SIG-M5 (cell line): ENCODE results near the gene ALLC.
"Not testable (repeated sequence)": the region's sequence is repeated elsewhere in the genome, so short reads cannot be mapped to it uniquely, and the experiment has no call there.

Experiments
- DNase-seq: peaks from one replicate; lab custom pipeline; 2025; lab: John Stamatoyannopoulos, UW

ALLC gene

DNA sequence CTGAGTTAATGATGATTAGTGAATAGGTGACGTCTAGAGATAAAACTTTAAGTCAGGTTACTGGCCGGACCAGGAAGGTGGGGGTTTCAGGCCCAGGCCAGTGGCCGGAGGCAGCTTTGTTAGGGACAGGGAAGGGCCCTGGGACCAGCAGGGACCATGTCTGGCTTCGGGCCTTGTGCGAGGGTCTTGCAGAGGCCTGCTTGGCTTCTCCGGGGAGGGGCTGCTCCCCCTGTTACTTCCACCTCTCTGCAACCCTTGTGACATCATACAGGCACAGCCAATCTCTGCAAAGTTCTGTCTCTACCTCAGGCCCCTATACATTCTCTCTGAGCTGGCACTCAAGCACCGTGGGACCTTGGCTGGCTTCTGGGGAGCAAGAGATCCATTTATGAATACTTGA lies at the start of gene ALLC:
ALLC (plus strand) TSS at position 320 of the 400 bp plus-strand sequence. CDS start 12,958 bp downstream, outside the sequence.
- DNase-seq = no peak

DNA sequence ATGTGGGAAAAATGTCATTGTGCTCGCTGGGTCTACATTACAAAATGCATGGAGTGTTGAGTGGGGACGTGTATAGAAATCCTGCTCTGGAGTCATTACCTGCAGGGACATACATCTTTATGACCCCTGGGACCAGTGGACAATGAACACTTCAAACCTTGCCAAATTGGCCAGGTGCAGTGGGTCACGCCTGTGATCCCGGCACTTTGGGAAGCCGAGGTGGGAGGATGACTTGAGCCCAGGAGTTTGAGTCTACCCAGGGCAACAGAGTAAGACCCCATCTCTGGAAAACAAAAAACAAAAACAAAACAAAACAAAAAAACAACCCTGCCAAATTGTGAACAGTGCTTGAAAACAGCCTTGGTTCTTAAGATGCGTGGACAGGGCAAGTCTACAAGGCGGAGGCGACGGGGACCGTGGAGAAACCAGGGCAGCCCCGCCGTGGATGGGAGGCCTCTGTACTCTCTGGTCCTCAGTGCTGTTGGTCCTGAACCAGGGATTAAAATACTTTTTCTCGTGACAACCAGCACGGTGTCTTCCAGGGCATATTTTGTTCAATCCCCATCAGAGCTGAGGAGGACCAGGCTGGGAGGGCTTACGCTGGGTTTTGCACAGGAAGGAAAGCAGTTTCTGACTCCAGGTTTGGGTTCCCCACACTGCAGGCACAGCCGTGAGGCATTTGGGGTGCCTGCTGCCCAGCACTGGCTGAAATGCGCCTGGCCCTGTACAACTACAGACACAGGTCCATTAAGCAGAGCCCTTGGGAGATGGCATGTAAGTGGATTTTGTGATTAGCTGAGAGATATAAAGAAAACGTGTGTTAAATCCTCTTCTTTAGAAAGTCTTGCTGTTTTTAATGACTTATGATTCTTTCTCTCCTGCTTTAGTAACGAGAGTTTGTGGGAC lies 49.4 kb upstream of the ALLC start:
- DNase-seq = no peak

DNA sequence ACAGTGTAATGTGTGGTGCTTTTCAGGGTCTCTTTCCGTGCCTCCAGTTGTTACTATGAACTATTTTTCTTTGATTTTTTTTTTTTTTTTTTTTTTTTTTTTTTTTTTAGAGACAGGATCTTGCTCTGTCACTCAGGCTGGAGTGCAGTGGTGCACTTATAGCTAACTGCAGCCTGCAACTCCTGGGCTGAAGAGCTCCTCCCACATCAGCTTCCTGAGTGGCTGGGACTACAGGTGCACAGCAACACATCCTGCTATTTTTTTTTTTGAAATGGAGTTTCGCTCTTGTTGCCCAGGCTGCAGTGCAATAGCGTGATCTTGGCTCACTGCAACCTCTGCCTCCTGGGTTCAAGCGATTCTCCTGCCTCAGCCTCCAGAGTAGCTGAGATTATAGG lies 48.7 kb upstream of the ALLC start:
- DNase-seq = not testable (repeated sequence)

DNA sequence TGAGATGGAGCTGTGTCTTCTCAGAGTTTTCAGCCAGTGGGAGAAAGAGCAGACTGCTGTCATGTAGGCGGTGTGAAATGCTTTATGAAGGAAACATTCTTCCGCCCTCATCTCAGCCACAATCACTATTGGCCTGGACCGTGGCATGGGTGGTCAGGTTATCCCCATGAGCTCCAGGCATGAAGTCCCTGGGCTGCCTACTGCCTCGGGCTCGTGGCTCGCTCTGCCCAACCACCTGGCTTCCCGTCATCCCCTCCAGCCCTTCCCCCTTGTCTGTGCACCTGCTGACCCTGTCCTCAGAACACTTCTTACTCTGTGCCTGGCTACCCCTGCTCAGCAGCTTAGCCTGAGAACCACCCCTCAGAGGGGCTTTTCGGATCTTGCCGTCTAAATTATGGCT lies 47.6 kb upstream of the ALLC start:
- no peak for DNase-seq

DNA sequence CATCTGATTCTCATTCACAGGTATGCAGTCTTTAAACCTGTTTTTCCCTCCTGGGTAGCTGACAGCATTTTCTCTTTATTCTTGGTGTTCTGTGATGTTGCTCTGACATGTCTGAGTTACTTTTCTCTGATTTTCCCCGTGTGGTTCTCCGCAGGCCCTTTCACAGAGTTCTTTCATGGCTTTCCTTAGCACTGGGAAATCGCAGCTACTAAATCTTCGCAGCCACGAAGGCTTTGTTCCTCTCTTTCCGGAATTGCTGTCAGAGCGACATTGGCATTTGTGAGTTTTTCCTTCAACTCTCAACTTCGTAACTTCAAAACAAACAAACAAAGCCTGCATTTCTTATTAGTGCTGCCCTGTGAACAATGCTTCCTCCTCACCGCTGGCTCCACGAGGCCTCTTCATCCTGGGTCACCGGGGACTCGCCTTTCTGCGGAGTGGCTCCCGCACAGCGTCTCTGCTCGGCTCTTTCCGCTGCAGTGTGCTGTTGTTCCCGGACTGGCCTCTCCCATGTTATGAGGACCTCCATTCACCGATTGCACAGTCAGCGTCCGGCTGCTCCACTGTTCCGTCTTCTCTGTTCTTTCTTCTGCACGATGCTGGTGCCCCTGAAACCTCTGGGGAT lies 47.0 kb upstream of the ALLC start:
- no peak for DNase-seq

DNA sequence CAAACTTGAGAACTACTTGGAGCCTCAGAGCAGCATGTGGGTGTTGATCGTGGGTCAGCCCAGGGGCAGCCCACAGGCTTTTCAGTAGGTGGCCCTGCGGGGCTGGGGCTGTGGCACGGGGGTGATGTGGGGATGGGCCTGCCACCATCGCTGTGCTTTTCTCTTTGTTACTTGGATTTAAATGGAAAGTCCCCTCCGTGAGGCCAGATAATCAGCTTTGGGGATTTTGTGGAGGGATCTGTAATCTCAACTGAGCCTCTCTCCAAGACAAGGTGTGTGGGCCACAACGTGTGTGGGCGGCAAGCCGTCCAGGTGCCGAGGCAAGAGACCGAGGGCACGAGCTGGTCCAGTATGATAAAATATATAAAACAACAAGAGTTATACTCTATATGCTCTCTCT lies 46.4 kb upstream of the ALLC start:
- no peak for DNase-seq

DNA sequence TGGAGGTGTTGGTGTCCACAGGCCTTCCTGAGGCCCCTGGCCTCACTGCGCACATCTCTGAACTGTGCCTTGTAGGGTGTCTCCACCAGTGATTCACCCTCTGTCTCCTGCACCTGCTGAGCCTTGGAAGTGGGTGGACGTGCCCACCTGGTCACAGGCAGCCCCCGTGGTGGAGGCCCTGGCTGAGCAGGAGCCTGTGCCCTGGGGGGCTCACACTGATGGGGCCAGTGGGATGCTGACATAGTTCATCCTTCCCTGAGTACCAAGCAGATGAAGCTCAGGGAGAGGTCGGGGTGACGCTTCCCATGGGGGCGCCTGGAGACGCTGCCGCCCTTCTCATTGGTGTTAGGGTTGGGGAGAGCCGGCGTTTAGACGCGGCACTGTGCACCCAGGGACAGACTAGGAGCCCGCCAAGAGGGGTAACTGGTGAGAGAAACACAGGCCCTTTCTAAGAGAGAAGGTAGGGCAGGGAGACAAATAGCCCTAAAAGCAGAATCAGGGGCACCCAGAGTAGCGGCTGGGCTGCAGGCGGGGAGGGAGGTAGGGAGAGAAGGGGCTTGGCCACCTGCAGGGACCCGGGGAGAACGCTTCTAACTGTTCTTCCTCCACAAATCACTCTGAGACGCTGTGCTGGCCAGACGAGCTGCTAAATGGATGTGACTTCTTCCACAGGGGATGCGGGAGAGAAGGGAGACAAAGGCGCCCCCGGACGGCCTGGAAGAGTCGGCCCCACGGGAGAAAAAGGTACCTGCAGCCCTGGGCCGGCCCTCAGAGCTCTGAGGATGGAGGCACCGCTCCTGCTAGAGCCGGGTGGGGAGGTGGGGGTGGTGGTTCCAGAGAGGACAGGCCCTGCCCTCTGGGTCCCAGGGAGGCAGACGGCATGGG lies 45.1 kb upstream of the ALLC start:
- no peak for DNase-seq

DNA sequence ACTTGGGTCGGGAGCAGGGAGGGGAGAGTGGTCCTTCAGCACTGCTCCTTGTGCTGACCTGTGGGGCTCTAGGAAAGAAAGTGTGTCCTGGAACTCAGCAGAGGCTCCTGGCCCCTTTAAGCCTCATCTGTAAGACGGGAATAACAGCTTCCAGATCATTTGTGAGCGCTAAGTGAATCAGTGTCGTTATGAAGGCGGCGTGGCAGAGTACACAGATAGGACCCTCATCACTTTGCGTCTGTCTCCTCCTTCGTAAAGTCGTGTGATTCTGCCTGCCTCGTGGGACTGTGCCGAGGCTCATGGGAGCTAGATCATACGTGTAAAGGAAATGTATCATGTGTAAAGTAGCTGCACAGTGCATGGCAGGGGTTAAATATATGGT lies 44.5 kb upstream of the ALLC start:
- DNase-seq = no peak

DNA sequence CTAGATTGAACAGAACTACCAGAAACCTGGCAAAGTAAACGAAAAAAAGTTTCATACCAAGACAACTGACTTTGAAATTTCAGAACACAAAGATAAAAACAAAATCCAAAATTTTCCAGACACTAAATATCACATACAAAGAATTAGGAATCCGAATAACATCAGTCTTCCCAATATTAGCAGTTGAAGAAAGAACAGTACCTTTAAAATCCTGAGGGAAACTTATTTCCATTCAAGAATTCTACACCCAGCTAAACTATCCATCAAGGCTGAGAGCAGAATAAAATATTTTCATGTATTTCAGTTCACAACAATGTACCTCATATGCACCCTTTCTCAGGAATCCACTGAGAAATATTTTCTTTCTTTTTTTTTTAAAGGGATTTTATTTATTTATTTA lies 43.3 kb upstream of the ALLC start:
- not testable (repeated sequence) for DNase-seq

DNA sequence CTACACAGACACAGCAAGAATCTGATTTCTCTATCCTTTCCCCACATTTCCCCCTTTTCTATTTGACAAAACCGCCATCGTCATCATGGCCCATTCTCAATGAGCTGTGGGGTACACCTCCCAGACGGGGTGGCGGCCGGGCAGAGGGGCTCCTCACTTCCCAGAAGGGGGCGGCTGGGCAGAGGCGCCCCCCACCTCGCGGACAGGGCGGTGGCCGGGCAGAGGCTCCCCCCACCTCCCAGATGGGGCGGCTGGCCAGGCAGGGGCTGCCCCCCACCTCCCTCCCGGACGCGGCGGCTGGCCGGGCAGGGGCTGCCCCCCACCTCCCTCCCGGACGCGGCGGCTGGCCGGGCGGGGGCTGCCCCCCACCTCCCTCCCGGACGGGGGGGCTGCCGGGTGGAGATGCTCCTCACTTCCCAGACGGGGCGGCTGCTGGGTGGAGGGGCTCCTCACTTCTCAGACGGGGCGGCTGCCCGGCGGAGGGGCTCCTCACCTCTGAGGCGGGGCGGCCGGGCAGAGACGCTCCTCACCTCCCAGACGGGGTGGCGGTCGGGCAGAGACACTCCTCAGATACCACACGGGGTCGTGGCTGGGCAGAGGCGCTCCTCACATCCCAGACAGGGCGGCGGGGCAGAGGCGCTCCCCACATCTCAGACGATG lies 42.3 kb upstream of the ALLC start:
- not testable (repeated sequence) for DNase-seq

DNA sequence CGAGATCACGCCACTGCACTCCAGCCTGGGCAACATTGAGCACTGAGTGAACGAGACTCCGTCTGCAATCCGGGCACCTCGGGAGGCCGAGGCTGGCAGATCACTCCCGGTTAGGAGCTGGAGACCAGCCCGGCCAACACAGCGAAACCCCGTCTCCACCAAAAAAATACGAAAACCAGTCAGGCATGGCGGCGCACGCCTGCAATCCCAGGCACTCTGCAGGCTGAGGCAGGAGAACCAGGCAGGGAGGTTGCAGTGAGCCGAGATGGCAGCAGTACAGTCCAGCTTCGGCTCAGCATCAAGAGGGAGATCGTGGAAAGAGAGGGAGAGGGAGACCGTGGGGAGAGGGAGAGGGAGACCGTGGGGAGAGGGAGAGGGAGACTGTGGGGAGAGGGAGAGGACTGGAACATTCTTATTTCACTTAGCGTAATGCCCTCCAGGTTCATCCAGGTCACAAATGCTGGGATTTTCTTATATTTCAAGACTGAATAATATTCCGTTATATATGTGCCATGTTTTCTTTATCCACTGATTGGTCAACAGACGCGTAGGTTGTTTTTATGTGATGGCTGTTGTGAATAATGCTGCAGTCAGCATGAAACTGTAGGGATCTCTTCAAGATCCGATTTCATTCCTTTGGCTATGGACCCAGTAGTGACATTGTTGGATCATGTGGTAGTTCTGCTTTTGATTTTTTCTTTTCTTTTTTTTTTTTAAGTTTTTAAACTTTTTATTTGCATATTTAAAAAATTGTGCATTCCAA lies 41.4 kb upstream of the ALLC start:
- DNase-seq = not testable (repeated sequence)

DNA sequence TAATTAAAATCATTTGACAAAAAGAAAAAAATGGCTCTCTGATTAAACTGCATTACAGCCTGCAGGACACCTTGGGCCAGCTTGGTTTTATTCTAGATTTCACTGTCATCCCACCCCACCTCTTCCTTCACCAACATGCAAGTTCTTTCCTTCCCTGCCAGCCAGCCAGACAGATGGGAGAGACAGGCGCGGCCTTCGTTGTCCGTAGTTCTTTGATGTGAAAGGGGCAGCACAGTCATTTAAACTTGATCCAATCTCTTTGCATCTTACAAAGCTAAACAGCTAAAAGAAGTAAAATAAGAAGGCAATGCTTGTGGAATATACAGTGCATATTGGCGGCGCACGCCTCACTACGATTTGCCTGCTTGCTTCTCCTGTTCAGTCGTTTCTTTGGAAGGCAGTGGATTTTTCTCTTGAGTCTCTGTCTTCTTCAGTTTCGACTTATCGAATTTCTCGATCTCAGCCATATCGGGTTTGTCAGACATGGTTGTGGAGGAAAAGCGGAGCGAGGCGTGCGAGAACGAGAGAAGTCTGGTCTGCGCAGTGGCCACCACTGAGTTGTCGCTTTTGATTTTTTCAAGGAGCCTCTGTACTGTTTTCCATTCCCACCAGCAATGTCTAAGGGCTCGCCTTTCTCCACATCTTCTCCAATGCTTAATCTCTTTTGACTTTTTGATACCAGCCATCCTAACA lies 40.7 kb upstream of the ALLC start:
- DNase-seq = no peak

DNA sequence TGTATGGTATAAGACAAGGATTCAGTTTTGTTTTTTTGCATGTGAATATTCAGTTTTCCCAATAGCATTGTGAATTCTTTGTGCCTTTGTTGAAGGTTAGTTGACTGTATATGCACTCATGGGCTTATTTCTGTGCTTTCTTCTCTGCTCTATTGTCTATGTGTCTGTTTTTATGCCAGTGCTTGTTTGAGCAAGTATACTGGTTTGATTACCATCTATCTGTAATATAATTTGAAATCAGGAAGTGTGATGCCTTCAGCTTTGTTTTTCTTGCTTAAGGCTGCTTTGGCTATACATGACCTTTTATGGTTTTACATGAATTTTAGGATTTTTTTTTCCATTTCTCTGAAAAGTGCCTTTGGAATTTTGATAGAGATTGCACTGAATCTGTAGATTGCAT lies 39.6 kb upstream of the ALLC start:
- DNase-seq = no peak

DNA sequence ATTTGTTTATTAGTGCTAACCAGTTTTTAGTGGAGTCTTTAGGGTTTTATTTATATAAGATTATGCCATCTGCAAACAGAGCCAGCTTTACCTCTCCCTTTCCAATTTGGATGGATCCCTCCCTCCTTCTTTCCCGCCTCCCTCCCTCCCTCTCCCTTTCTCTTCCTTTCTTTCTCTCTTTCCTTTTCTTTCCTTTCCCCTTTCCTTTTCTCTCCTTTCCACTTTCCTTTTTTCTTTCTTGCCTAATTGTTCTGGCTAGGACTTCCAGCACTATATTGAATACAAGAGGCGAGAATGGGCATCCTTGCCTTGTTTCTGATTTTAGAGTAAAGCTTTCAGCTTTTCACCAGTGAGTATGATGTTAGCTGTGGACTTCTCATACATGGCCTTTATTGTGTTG lies 39.0 kb upstream of the ALLC start:
- DNase-seq = no peak

DNA sequence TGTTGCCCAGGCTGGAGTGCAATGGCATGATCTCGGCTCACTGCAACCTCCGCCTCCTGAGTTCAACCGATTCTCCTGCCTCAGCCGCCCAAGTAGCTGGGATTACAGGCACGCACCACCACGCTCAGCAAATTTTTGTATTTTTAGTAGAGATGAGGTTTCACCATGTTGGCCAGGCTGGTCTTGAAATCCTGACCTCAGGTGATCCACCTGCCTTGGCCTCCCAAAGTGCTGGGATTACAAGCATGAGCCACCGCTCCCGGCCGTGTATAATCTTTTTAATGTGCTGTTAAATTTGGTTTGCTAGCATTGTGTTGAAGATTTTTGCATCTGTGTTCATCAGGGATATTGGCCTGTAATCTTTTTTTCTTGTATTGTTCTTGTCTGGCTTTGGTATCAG lies 38.3 kb upstream of the ALLC start:
- not testable (repeated sequence) for DNase-seq

DNA sequence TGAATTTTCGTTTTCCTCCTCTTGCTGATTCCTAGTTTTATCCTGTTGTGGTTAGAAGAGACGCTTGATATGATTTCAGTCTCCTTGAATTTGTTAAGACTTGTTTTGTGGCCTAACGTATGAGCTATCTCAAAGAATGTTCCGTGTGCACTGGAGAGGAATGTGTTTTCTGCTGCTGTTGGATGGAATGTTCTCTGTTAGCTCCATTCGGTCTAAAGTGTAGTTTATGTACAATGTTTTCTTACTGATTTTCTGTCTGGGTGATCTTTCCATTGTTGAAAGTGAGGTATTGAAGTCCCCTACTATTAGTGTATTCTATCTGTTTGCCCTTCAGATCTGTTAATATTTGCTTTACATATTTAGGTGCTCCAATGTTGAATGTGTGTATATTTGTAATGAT lies 37.2 kb upstream of the ALLC start:
- DNase-seq = no peak

DNA sequence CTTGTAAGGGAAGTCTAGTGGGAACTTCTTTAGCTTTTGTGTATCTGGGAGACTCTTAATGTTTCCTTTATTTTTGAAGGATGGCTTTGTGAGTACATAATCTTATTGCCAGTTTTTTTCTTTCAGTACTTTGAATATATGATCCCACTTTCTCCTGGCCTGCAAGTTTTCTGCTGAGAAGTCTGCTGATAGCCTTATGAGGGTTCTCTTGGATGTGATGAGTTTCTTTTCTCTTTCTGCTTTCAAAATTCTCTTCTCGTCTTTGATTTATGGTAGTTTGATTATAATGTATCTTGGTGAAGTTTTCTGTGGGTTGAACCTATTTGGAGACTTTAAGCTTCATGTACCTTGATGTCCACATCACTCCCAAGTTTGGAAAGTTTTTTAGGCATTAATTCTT lies 35.0 kb upstream of the ALLC start:
- no peak for DNase-seq

DNA sequence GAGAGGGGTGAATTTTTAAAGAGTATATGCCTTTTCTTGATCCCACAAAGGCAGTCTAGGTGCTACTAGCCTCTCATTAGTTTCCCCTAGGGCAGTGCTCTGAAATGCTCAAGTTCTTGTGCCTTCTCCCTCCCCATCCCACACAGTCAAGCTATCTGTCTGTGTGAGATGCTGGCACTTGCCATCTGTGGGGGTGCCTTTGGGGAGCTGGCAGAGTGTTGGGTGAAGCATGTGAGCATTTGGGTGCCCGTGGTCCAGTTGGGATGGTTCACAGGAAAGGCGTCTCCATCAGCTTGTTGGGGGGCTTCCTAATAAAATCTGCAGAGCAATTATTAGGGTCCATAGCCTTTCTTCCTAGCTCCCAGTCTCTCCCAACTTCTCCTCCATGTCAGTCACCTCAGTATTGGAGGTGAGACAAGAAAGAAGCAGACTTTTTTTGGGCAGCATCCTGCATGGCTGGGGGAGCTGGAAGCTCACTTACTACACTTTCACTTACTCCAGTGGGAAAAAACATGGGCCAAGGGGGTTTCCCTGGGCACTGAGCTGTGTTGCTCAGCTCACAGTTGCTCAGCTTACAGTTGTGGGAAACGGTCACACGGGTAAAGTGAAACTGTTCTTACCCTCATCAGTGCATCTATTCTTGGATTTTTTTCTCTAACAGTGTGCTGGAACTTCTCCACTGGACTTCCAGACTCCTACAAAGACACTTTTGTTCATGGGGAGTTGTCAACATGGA lies 33.8 kb upstream of the ALLC start:
- DNase-seq = no peak

DNA sequence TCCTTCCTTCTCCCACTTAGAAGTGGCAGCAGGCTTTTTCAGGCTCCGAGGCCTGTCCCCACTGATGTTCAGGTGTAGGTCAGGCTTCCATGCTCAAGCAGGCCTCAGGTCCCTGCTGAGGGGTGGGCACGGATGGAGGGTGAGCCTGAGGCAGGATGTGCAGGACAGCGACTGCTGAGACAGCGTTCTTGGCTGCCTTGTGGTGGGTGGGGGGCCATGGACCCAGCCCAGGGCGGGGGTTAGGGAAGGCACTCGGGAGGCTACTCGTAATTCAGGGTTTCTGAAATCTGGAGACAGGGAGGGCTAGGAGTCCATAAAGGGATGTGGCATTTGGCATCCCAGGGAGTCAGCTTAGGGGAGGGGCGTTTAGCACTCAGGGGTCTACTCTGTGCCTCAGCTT lies 32.8 kb upstream of the ALLC start:
- no peak for DNase-seq
